Activated naive CD8-positive, alpha-beta T cell treated with anti-CD3 and anti-CD28 coated beads, Interleukin-2, amount 10 ng/mL, durations not matched to agents 7 days and 5 days (primary cell): ENCODE data around the gene FITM2. TPM values are rescaled to one million over a fixed set of nuclear protein-coding genes. Genes with fewer than 3 reads are reported as not detected.
"Not testable (repeated sequence)": the region's sequence is repeated elsewhere in the genome, so short reads cannot be mapped to it uniquely, and the experiment has no call there.

Source experiments
- ATAC-seq: fragments of 150-1000 bp; cut with Tn5 transposase; one replicate; pipeline ENCODE4 v1.10.0; 2021; ENCODE audit warnings: low read depth, moderate library complexity
- POLR2A ChIA-PET: fragments of 350-600 bp; sonication (Branson Sonifier 250); formaldehyde crosslinking; loops from one replicate; lab custom pipeline; 2021; ENCODE audit warnings: antibody characterized with exemption; lab: Charles Lee
- DNase-seq: peaks from one replicate; pipeline ENCODE4 v3.0.0; 2021
- H3K27ac Mint-ChIP-seq: one replicate; pipeline ENCODE4 v1.8.0; 2022; ENCODE audit warnings: mild to moderate bottlenecking, mixed read lengths
- H3K27me3 Mint-ChIP-seq: one replicate; pipeline ENCODE4 v1.8.0; 2022; ENCODE audit warnings: mild to moderate bottlenecking, moderate library complexity, mixed read lengths
- H3K36me3 Mint-ChIP-seq: one replicate; pipeline ENCODE4 v1.8.0; 2021; ENCODE audit warnings: mild to moderate bottlenecking, mixed read lengths
- H3K4me1 Mint-ChIP-seq: one replicate; pipeline ENCODE4 v1.8.0; 2021; ENCODE audit warnings: mixed read lengths
- H3K4me3 Mint-ChIP-seq: one replicate; pipeline ENCODE4 v1.8.0; 2022; ENCODE audit warnings: mild to moderate bottlenecking, moderate library complexity, mixed read lengths
- H3K9me3 Mint-ChIP-seq: one replicate; pipeline ENCODE4 v1.8.0; 2021; ENCODE audit warnings: mixed read lengths
- total RNA-seq, 2 experiments: library from RNA; stranded (reverse); gene quantifications; one replicate each; pipeline ENCODE4 v1.2.3, GENCODE V29; 2021

FITM2 gene
- total RNA-seq, 2 experiments from 2014 or later: 4.2 to 4.5 TPM

- no peak overlapping the region for H3K27ac Mint-ChIP-seq
- H3K27me3 Mint-ChIP-seq: peaks cover 4% of the 10 kb centered on the region
- no peaks in the 10 kb centered on the region for H3K36me3 Mint-ChIP-seq
- no peak for ATAC-seq
- POLR2A ChIA-PET: no interaction called here
- H3K4me3 Mint-ChIP-seq: no peak overlapping the region
- no peak for DNase-seq
- H3K4me1 Mint-ChIP-seq: no peaks in the 10 kb centered on the region
- H3K9me3 Mint-ChIP-seq: no peaks in the 10 kb centered on the region
These were observed 8.9 kb upstream of the FITM2 start for GRCh38 chr20:44319839-44320422.

DNA sequence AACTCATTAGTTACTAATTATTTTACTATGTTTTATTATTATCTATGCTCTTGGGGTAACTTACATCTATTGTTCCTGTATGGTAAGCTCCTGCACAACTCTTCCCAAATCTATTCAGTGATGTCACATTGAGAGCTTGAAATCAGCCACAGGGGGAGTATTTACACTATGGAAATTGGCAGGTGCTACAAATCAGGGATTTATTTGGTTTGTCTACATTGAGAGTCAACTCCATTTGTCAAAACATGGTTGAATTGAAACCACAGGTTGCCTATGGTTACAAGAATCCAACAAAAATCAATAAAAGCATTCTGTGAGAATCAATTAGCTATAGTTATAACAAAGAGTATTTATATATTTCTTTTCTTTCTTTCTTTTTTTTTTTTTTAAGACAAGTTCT is 3.9 kb upstream of the FITM2 start:
- peaks cover 9% of the 10 kb centered on the region for H3K4me1 Mint-ChIP-seq
- no peak overlapping the region for H3K4me3 Mint-ChIP-seq
- POLR2A ChIA-PET: no interaction called here
- no peak overlapping the region for H3K27ac Mint-ChIP-seq
- peaks cover 6% of the 10 kb centered on the region for H3K27me3 Mint-ChIP-seq
- no peak for DNase-seq
- no peak for ATAC-seq
- H3K9me3 Mint-ChIP-seq: no peaks in the 10 kb centered on the region
- H3K36me3 Mint-ChIP-seq: no peaks in the 10 kb centered on the region

GRCh38 chr20:44309763-44310663 is 989 bp downstream of the FITM2 start:
- POLR2A ChIA-PET: interaction anchor here (0.6 to 2.0 kb wide), 5 partner anchors 92 to 636 kb away, joined by 3 to 34 read pairs (median 3); no protein-coding TSS in a partner anchor
- DNase-seq: no peak
- Mint-ChIP-seq H3K27ac (peak overlapping the region; percentile 92), H3K27me3 (peaks cover 2% of the 10 kb centered on the region), H3K4me1 (peaks cover 15% of the 10 kb centered on the region), H3K9me3 (no peaks in the 10 kb centered on the region), H3K4me3 (peak overlapping the region; percentile 93), H3K36me3 (no peaks in the 10 kb centered on the region)
- ATAC-seq: no peak

- no peaks in the 10 kb centered on the region for H3K36me3 Mint-ChIP-seq
- POLR2A ChIA-PET: no interaction called here
- H3K27me3 Mint-ChIP-seq: no peaks in the 10 kb centered on the region
- H3K4me1 Mint-ChIP-seq: peaks cover 15% of the 10 kb centered on the region
- H3K27ac Mint-ChIP-seq: no peak overlapping the region
- DNase-seq: no peak
- no peak for ATAC-seq
- no peaks in the 10 kb centered on the region for H3K9me3 Mint-ChIP-seq
- no peak overlapping the region for H3K4me3 Mint-ChIP-seq
These were observed 4.1 kb downstream of the FITM2 start for GRCh38 chr20:44306927-44307326.

GRCh38 chr20:44304383-44304782 is 6.6 kb downstream of the FITM2 start:
- peaks cover 1% of the 10 kb centered on the region for H3K4me1 Mint-ChIP-seq
- DNase-seq (no peak), ATAC-seq (no peak)
- H3K27ac Mint-ChIP-seq: no peak overlapping the region
- H3K4me3 Mint-ChIP-seq: no peak overlapping the region
- H3K36me3 Mint-ChIP-seq: no peaks in the 10 kb centered on the region
- H3K9me3 Mint-ChIP-seq: no peaks in the 10 kb centered on the region
- POLR2A ChIA-PET: no interaction called here
- no peaks in the 10 kb centered on the region for H3K27me3 Mint-ChIP-seq

DNA sequence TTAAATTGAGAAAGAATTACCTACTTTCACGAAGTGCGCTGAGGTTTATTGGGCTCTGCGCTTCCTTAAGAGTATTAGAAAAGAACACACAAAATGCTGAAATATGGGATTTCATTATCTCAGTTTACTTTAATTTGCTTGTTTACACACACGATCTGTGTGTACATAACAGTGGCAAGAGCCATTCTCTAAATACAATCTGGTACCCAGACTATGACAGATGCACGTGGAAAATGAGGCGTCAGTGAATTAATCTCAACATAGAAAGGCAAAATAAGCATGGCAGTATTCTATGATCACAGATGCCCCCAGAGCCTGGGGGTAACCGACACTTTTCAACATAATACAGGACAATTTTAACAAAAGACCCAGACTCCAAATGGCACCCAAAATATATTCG is 8.3 kb downstream of the FITM2 start:
- no peaks in the 10 kb centered on the region for H3K9me3 Mint-ChIP-seq
- H3K4me3 Mint-ChIP-seq: no peak overlapping the region
- H3K27ac Mint-ChIP-seq: no peak overlapping the region
- DNase-seq (no peak), ATAC-seq (no peak)
- H3K27me3 Mint-ChIP-seq: no peaks in the 10 kb centered on the region
- POLR2A ChIA-PET: no interaction called here
- H3K36me3 Mint-ChIP-seq: no peaks in the 10 kb centered on the region
- H3K4me1 Mint-ChIP-seq: no peaks in the 10 kb centered on the region

GRCh38 chr20:44302026-44302669 is 8.9 kb downstream of the FITM2 start:
- POLR2A ChIA-PET: no interaction called here
- no peak for DNase-seq
- H3K4me1 Mint-ChIP-seq: no peaks in the 10 kb centered on the region
- no peaks in the 10 kb centered on the region for H3K9me3 Mint-ChIP-seq
- H3K27ac Mint-ChIP-seq: no peak overlapping the region
- no peak for ATAC-seq
- no peaks in the 10 kb centered on the region for H3K36me3 Mint-ChIP-seq
- H3K4me3 Mint-ChIP-seq: no peak overlapping the region
- H3K27me3 Mint-ChIP-seq: no peaks in the 10 kb centered on the region

DNA sequence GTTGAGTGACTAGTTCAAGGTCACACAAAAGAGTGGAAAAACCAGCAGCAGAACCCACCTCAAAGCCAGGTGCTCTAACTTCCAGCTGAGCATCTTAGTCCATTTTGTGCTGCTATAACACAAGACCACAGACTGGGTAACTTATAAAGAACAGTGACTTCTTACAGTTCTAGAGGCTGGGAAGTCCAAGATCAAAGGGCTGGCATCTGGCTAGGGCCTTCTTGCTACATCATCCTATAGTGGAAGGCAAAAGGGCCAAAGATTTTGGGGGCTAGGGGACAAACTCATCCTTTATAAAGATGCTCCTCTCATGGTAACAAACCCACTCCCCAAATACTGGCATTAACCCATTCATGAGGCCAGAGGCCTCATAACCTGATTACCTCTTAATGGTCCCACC is 9.7 kb downstream of the FITM2 start:
- no peaks in the 10 kb centered on the region for H3K9me3 Mint-ChIP-seq
- POLR2A ChIA-PET: no interaction called here
- H3K36me3 Mint-ChIP-seq: no peaks in the 10 kb centered on the region
- H3K27ac Mint-ChIP-seq: no peak overlapping the region
- no peak overlapping the region for H3K4me3 Mint-ChIP-seq
- no peaks in the 10 kb centered on the region for H3K4me1 Mint-ChIP-seq
- DNase-seq (no peak), ATAC-seq (no peak)
- H3K27me3 Mint-ChIP-seq: no peaks in the 10 kb centered on the region

DNA sequence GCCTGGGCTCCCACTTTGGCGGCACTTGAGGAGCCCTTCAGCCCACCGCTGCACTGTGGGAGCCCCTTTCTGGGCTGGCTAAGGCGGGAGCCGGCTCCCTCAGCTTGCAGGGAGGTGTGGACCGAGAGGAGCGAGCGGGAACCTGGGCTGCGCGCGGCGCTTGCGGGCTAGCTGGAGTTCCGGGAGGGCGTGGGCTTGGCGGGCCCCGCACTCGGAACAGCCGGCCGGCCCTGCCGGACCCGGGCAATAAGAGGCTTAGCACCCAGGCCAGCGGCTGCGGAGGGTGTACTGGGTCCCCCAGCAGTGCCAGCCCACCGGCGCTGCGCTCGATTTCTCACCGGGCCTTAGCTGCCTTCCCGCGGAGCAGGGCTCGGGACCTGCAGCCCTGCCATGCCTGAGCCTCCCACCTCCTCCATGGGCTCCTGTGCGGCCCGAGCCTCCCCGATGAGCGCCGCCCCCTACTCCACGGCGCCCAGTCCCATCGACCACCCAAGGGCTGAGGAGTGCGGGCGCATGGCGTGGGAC is 11.9 kb downstream of the FITM2 start:
- DNase-seq, H3K9me3 Mint-ChIP-seq, POLR2A ChIA-PET, H3K27me3 Mint-ChIP-seq, H3K4me3 Mint-ChIP-seq, ATAC-seq, H3K36me3 Mint-ChIP-seq, H3K4me1 Mint-ChIP-seq, H3K27ac Mint-ChIP-seq: not testable (repeated sequence)

DNA sequence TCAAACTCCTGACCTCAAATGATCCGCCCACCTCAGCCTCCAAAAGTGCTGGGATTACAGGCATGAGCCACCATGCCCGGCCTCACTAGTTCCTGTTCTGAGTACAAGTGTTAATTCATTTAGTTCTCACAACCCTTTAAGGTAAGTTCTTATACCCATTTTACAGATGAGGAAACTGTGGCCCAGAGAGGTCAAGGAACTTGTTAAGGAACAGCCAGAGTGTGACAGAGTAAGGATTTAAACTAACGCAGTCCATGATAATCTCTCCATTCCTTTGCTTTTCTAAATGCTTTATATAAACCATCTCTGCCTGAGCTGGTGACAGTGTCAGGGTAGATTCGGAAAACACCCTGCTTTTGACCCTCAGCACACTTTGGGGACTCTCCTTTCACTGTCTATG is 13.3 kb downstream of the FITM2 start:
- no peak for ATAC-seq
- no peaks in the 10 kb centered on the region for H3K27me3 Mint-ChIP-seq
- no peaks in the 10 kb centered on the region for H3K9me3 Mint-ChIP-seq
- H3K4me1 Mint-ChIP-seq: no peaks in the 10 kb centered on the region
- DNase-seq: no peak
- no peak overlapping the region for H3K4me3 Mint-ChIP-seq
- POLR2A ChIA-PET: no interaction called here
- no peaks in the 10 kb centered on the region for H3K36me3 Mint-ChIP-seq
- H3K27ac Mint-ChIP-seq: no peak overlapping the region

DNA sequence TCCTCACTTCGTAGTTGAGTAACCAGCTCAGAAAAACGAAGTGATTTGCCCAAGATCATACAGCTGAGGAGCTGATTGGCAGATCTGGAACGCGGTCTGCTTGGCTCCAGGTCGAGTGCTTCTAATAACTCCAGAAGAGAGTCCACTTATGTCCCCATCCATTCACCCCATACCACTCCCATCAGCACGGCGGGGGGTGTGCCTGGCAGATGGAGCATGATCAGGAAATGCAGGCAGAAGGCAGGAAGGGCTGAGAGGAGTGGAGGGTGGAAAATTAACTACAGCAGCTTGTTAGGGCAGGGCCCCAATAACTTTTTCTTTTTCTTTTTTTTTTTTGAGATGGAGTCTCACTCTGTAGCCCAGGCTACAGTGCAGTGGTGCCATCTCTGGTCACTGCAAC is 15.0 kb downstream of the FITM2 start:
- no peaks in the 10 kb centered on the region for H3K4me1 Mint-ChIP-seq
- H3K9me3 Mint-ChIP-seq: no peaks in the 10 kb centered on the region
- H3K36me3 Mint-ChIP-seq: no peaks in the 10 kb centered on the region
- ATAC-seq: no peak
- H3K4me3 Mint-ChIP-seq: no peak overlapping the region
- DNase-seq: no peak
- no peaks in the 10 kb centered on the region for H3K27me3 Mint-ChIP-seq
- peak overlapping the region; percentile 51 for H3K27ac Mint-ChIP-seq
- POLR2A ChIA-PET: no interaction called here

- POLR2A ChIA-PET: no interaction called here
- H3K9me3 Mint-ChIP-seq: no peaks in the 10 kb centered on the region
- H3K36me3 Mint-ChIP-seq: peaks cover 3% of the 10 kb centered on the region
- H3K27ac Mint-ChIP-seq: no peak overlapping the region
- DNase-seq (no peak), ATAC-seq (no peak)
- no peaks in the 10 kb centered on the region for H3K4me1 Mint-ChIP-seq
- no peaks in the 10 kb centered on the region for H3K27me3 Mint-ChIP-seq
- H3K4me3 Mint-ChIP-seq: no peak overlapping the region
These were observed 19.2 kb downstream of the FITM2 start for GRCh38 chr20:44291754-44292153.

DNA sequence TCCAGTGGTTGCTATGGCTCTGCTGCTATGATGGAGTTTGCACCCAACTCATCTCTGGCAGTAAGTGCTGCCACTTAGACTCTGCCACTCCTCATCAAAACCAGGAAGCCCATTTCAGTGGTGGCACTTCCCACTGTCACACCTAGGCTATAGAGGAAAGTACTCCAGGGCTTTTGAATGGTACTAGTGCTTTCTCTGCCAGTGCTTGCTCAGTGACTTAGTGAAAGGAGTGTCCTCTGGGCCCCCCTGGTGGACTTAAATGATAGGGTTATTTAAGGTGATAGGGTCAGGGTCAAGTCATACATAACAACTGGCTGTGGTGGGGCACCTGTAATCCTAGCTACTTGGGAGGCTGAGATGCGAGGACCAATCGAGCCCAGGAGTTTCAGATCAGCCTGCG is 22.8 kb downstream of the FITM2 start:
- no peak for DNase-seq
- H3K4me3 Mint-ChIP-seq: no peak overlapping the region
- no peaks in the 10 kb centered on the region for H3K9me3 Mint-ChIP-seq
- peaks cover 6% of the 10 kb centered on the region for H3K27me3 Mint-ChIP-seq
- H3K36me3 Mint-ChIP-seq: peaks cover 3% of the 10 kb centered on the region
- POLR2A ChIA-PET: no interaction called here
- ATAC-seq: no peak
- no peak overlapping the region for H3K27ac Mint-ChIP-seq
- H3K4me1 Mint-ChIP-seq: no peaks in the 10 kb centered on the region
